ENCODE data around the gene DPF3. TPM values are rescaled to one million over a fixed set of nuclear protein-coding genes. Genes with fewer than 3 reads are reported as not detected.

DPF3 gene
- total and polyA plus RNA-seq, 4 donors = 0.17 to 3.9 (median 0.52) TPM

DNA sequence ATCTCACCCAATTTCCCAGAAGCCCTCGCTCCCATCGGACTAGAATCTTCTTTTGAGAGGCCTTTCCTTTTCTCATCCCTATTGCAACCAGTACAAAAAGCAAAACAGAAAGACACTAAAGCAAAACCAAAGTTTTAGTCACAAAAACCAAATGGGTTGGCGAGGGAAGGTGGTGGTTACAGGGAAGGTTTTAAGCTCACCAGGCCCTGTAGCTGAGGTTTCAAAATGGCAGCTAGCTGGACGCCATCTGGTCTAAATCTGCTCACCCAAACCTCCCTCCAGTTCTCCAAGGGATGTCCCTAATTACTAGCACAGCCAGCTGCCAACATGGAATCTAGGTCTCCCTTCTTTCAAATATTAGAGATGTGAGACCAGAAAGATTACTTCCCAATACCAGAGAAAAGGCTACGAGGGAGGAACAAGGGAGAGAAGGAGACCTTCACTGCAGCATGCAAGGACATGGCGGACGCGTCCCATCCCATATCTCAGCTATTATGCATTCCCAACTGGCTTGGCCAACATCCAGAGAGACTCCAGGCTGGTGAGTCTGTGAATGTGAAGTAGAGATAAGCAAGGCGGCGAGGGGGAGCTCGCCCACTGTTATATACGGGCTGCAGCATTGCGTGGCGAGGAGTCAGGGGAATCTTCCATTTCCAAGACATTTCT is 70.8 kb downstream of the DPF3 start:
- 84 to 88% methylated on average over 14 of the region's 14 CpGs for WGBS, 2 donors
- ATAC-seq (ENCODE audit: insufficient read depth, low FRiP score) (no peak), DNase-seq (peak in 1 of 3 donors; percentile 47)
- H3K27me3 ChIP-seq (ENCODE audit: control insufficient read depth in 3 of 3, insufficient read depth in 3 of 3, low read length in 2 of 3) = no peaks in the 10 kb centered on the region
- TF ChIP-seq, protein P1, sequence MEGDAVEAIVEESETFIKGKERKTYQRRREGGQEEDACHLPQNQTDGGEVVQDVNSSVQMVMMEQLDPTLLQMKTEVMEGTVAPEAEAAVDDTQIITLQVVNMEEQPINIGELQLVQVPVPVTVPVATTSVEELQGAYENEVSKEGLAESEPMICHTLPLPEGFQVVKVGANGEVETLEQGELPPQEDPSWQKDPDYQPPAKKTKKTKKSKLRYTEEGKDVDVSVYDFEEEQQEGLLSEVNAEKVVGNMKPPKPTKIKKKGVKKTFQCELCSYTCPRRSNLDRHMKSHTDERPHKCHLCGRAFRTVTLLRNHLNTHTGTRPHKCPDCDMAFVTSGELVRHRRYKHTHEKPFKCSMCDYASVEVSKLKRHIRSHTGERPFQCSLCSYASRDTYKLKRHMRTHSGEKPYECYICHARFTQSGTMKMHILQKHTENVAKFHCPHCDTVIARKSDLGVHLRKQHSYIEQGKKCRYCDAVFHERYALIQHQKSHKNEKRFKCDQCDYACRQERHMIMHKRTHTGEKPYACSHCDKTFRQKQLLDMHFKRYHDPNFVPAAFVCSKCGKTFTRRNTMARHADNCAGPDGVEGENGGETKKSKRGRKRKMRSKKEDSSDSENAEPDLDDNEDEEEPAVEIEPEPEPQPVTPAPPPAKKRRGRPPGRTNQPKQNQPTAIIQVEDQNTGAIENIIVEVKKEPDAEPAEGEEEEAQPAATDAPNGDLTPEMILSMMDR (IDR thresholded peaks at IDR 0.05; ENCODE audit: control extremely low read depth, extremely low read depth) = no peak
- H3K9ac ChIP-seq (ENCODE audit: insufficient read depth in 1 of 2, low read length in 2 of 2) = no peak overlapping the region
- H3K36me3 ChIP-seq (ENCODE audit: control insufficient read depth in 4 of 4, insufficient read depth in 4 of 4, low read length in 4 of 4) = peaks cover 0 to 3% (median 0%) of the 10 kb centered on the region in 4 donors
- H3K4me1 ChIP-seq (ENCODE audit: control insufficient read depth in 5 of 5, insufficient read depth in 5 of 5, low read length in 5 of 5) = peaks cover 0 to 17% (median 0%) of the 10 kb centered on the region in 5 donors
- no peak overlapping the region for H3K4me3 ChIP-seq
- peak overlapping the region in 1 of 2 donors; percentile 85 for H3K27ac ChIP-seq (ENCODE audit: low read depth in 1 of 2, low read length in 1 of 2)
- H3K9me3 ChIP-seq (ENCODE audit: control insufficient read depth in 4 of 4, insufficient read depth in 3 of 4, low read length in 3 of 4) = peaks cover 0 to 3% (median 0%) of the 10 kb centered on the region in 4 donors

DNA sequence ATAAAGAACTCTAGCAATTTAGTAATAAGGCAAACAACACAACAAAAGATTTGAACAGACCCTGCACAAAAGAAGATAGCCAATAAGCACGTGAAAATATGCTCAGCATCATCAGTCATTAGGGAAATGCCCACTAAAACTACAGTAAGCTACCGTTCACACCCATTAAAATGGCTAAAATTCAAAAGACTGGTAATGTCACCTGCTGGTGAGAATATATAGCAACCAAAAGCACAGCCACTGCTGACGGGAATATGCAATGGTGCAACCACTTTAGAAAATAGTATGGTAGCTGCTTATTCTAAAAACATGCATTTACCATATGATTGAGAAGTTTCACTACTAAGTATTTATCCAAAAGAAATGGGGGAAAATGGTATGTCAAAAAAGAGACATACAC is 74.9 kb downstream of the DPF3 start:
- ATAC-seq (ENCODE audit: insufficient read depth, low FRiP score) (no peak), DNase-seq (no peak)
- TF ChIP-seq, protein P1 (IDR thresholded peaks at IDR 0.05; ENCODE audit: control extremely low read depth, extremely low read depth) = no peak
- Histone ChIP-seq H3K9ac (ENCODE audit: insufficient read depth in 1 of 2, low read length in 2 of 2) (no peak overlapping the region), H3K27me3 (ENCODE audit: control insufficient read depth in 3 of 3, insufficient read depth in 3 of 3, low read length in 2 of 3) (no peaks in the 10 kb centered on the region), H3K27ac (ENCODE audit: low read depth in 1 of 2, low read length in 1 of 2) (no peak overlapping the region), H3K9me3 (ENCODE audit: control insufficient read depth in 4 of 4, insufficient read depth in 3 of 4, low read length in 3 of 4) (peaks cover 0 to 3% (median 1%) of the 10 kb centered on the region in 4 donors), H3K4me3 (no peak overlapping the region), H3K36me3 (ENCODE audit: control insufficient read depth in 4 of 4, insufficient read depth in 4 of 4, low read length in 4 of 4) (peaks cover 0 to 3% (median 0%) of the 10 kb centered on the region in 4 donors), H3K4me1 (ENCODE audit: control insufficient read depth in 5 of 5, insufficient read depth in 5 of 5, low read length in 5 of 5) (peaks cover 0 to 14% (median 0%) of the 10 kb centered on the region in 5 donors)
- 73 to 93% methylated on average over 3 of the region's 3 CpGs for WGBS, 2 donors

- DNase-seq (no peak), ATAC-seq (ENCODE audit: insufficient read depth, low FRiP score) (no peak)
- Histone ChIP-seq H3K27me3 (ENCODE audit: control insufficient read depth in 3 of 3, insufficient read depth in 3 of 3, low read length in 2 of 3) (no peaks in the 10 kb centered on the region), H3K4me3 (no peak overlapping the region), H3K9me3 (ENCODE audit: control insufficient read depth in 4 of 4, insufficient read depth in 3 of 4, low read length in 3 of 4) (peaks cover 0 to 3% (median 1%) of the 10 kb centered on the region in 4 donors), H3K27ac (ENCODE audit: low read depth in 1 of 2, low read length in 1 of 2) (no peak overlapping the region), H3K9ac (ENCODE audit: insufficient read depth in 1 of 2, low read length in 2 of 2) (no peak overlapping the region), H3K4me1 (ENCODE audit: control insufficient read depth in 5 of 5, insufficient read depth in 5 of 5, low read length in 5 of 5) (peaks cover 0 to 5% (median 0%) of the 10 kb centered on the region in 5 donors), H3K36me3 (ENCODE audit: control insufficient read depth in 4 of 4, insufficient read depth in 4 of 4, low read length in 4 of 4) (peaks cover 0 to 3% (median 0%) of the 10 kb centered on the region in 4 donors)
- TF ChIP-seq, protein P1 (IDR thresholded peaks at IDR 0.05; ENCODE audit: control extremely low read depth, extremely low read depth) = no peak
- WGBS, 2 donors = 82 to 91% methylated on average over 2 of the region's 2 CpGs
Measured at GRCh38 chr14:72816287-72816686, 77.6 kb downstream of the DPF3 start.

Measured in lung (tissue), 12 donors.